ENCODE results near the gene HRNR. TPM values are rescaled to one million over a fixed set of nuclear protein-coding genes. Genes with fewer than 3 reads are reported as not detected.
"Not testable (repeated sequence)": the region's sequence is repeated elsewhere in the genome, so short reads cannot be mapped to it uniquely, and the experiment has no call there.

Gene HRNR
- total RNA-seq, 3 donors from 2014 or later (not counting 1 experiment from before 2014, with no cell fraction given), result not detected

GRCh38 chr1:152220166-152221163 is 3.5 kb downstream of the HRNR start:
- no peaks in the 10 kb centered on the region for H3K4me1 ChIP-seq (ENCODE audit: control insufficient read depth, insufficient read depth, low read length)
- peaks cover 4% of the 10 kb centered on the region for H3K9me3 ChIP-seq (ENCODE audit: control insufficient read depth, insufficient read depth, low read length)
- TF ChIP-seq CTCF (IDR thresholded peaks at IDR 0.05), result no peak
- DNase-seq (no peak), ATAC-seq (no peak)
- Mint-ChIP-seq H3K36me3 (no peaks in the 10 kb centered on the region), H3K27ac (no peak overlapping the region), H3K4me1 (no peaks in the 10 kb centered on the region), H3K27me3 (ENCODE audit: low read depth in 2 of 2) (peaks cover 0 to 2% of the 10 kb centered on the region in 2 donors), H3K4me3 (no peak overlapping the region), H3K9me3 (peaks cover 0 to 2% of the 10 kb centered on the region in 2 donors)
- H3K36me3 ChIP-seq (ENCODE audit: control insufficient read depth, insufficient read depth, low read length), result no peaks in the 10 kb centered on the region
- no peak overlapping the region for H3K4me3 ChIP-seq (ENCODE audit: low read length)
- 91% methylated on average over 30 of the region's 30 CpGs for WGBS (ENCODE audit: insufficient coverage)
- intact Hi-C loops (cut with micrococcal nuclease), result no loop called here
- no peak overlapping the region for H3K27ac ChIP-seq (ENCODE audit: low read length)
- H3K27me3 ChIP-seq (ENCODE audit: control insufficient read depth, insufficient read depth, low read length), result no peaks in the 10 kb centered on the region

GRCh38 chr1:152219438-152219837 is 4.6 kb downstream of the HRNR start:
- H3K4me1 ChIP-seq (ENCODE audit: control insufficient read depth, insufficient read depth, low read length); H3K27me3 ChIP-seq (ENCODE audit: control insufficient read depth, insufficient read depth, low read length); H3K36me3 ChIP-seq (ENCODE audit: control insufficient read depth, insufficient read depth, low read length); ATAC-seq; H3K4me1 Mint-ChIP-seq; H3K27me3 Mint-ChIP-seq (ENCODE audit: low read depth in 2 of 2); H3K9me3 ChIP-seq (ENCODE audit: control insufficient read depth, insufficient read depth, low read length); H3K36me3 Mint-ChIP-seq; H3K4me3 Mint-ChIP-seq; H3K9me3 Mint-ChIP-seq; intact Hi-C loops (cut with micrococcal nuclease); H3K4me3 ChIP-seq (ENCODE audit: low read length); DNase-seq; H3K27ac ChIP-seq (ENCODE audit: low read length); H3K27ac Mint-ChIP-seq: not testable (repeated sequence)
- 81% methylated on average over 14 of the region's 14 CpGs for WGBS (ENCODE audit: insufficient coverage)

GRCh38 chr1:152218762-152219436 is 5.1 kb downstream of the HRNR start:
- Histone ChIP-seq H3K36me3 (ENCODE audit: control insufficient read depth, insufficient read depth, low read length) (no peaks in the 10 kb centered on the region), H3K4me1 (ENCODE audit: control insufficient read depth, insufficient read depth, low read length) (no peaks in the 10 kb centered on the region), H3K27me3 (ENCODE audit: control insufficient read depth, insufficient read depth, low read length) (no peaks in the 10 kb centered on the region), H3K9me3 (ENCODE audit: control insufficient read depth, insufficient read depth, low read length) (peaks cover 5% of the 10 kb centered on the region), H3K27ac (ENCODE audit: low read length) (no peak overlapping the region), H3K4me3 (ENCODE audit: low read length) (no peak overlapping the region)
- H3K4me3 Mint-ChIP-seq, result no peak overlapping the region
- 92% methylated on average over 24 of the region's 24 CpGs for WGBS (ENCODE audit: insufficient coverage)
- H3K9me3 Mint-ChIP-seq, result peaks cover 0 to 2% of the 10 kb centered on the region in 2 donors
- ATAC-seq, result no peak
- H3K27me3 Mint-ChIP-seq (ENCODE audit: low read depth in 2 of 2), result no peaks in the 10 kb centered on the region
- intact Hi-C loops (cut with micrococcal nuclease), result no loop called here
- DNase-seq, result no peak
- H3K4me1 Mint-ChIP-seq, result no peaks in the 10 kb centered on the region
- no peak overlapping the region for H3K27ac Mint-ChIP-seq
- no peak for TF ChIP-seq CTCF (IDR thresholded peaks at IDR 0.05)
- no peaks in the 10 kb centered on the region for H3K36me3 Mint-ChIP-seq

- H3K27me3 Mint-ChIP-seq (ENCODE audit: low read depth in 2 of 2); intact Hi-C loops (cut with micrococcal nuclease); H3K36me3 Mint-ChIP-seq; H3K4me3 Mint-ChIP-seq; H3K36me3 ChIP-seq (ENCODE audit: control insufficient read depth, insufficient read depth, low read length); H3K4me3 ChIP-seq (ENCODE audit: low read length); DNase-seq; H3K27ac ChIP-seq (ENCODE audit: low read length); H3K4me1 Mint-ChIP-seq; H3K9me3 ChIP-seq (ENCODE audit: control insufficient read depth, insufficient read depth, low read length); H3K27ac Mint-ChIP-seq; H3K27me3 ChIP-seq (ENCODE audit: control insufficient read depth, insufficient read depth, low read length); H3K4me1 ChIP-seq (ENCODE audit: control insufficient read depth, insufficient read depth, low read length); ATAC-seq; H3K9me3 Mint-ChIP-seq: not testable (repeated sequence)
- WGBS (ENCODE audit: insufficient coverage), result 92% methylated on average over 10 of the region's 13 CpGs
Measured at GRCh38 chr1:152215604-152216003, 8.4 kb downstream of the HRNR start.

GRCh38 chr1:152214911-152215310 is 9.1 kb downstream of the HRNR start:
- H3K27me3 Mint-ChIP-seq (ENCODE audit: low read depth in 2 of 2); H3K9me3 Mint-ChIP-seq; H3K4me3 Mint-ChIP-seq; H3K4me1 Mint-ChIP-seq; H3K36me3 Mint-ChIP-seq; DNase-seq; H3K36me3 ChIP-seq (ENCODE audit: control insufficient read depth, insufficient read depth, low read length); H3K9me3 ChIP-seq (ENCODE audit: control insufficient read depth, insufficient read depth, low read length); intact Hi-C loops (cut with micrococcal nuclease); H3K27ac ChIP-seq (ENCODE audit: low read length); ATAC-seq; H3K27ac Mint-ChIP-seq; H3K27me3 ChIP-seq (ENCODE audit: control insufficient read depth, insufficient read depth, low read length); H3K4me3 ChIP-seq (ENCODE audit: low read length); H3K4me1 ChIP-seq (ENCODE audit: control insufficient read depth, insufficient read depth, low read length): not testable (repeated sequence)
- WGBS (ENCODE audit: insufficient coverage), result no CpG with 5 or more reads among the region's 21 CpGs
